D721Med (cell line): ENCODE results near the gene PTPRG.

Source experiments
- DNase-seq: peaks from one replicate; pipeline ENCODE4 v3.0.0; 2011; ENCODE audit warnings: low spot score; ENCODE audit not compliant: insufficient read length
- FAIRE-seq: peaks from 2 replicates; lab custom pipeline; 2011; peaks lifted over from hg19 to GRCh38; lab: Jason Lieb, UNC
- CTCF ChIP-seq: IDR thresholded peaks from 2 replicates; pipeline ENCODE4 v1.5.1; 2012; ENCODE audit warnings: mild to moderate bottlenecking, control low read depth; ENCODE audit not compliant: insufficient read depth; ENCODE audit errors: missing control alignments

Gene PTPRG

GRCh38 chr3:61869371-61869770, 308.0 kb downstream of the PTPRG start:
- DNase-seq (no peak), FAIRE-seq (no peak)
- TF ChIP-seq CTCF = no peak

- DNase-seq (no peak), FAIRE-seq (no peak)
- TF ChIP-seq CTCF = no peak
Measured at GRCh38 chr3:61871644-61872043, 310.3 kb downstream of the PTPRG start.

- no peak for TF ChIP-seq CTCF
Measured at GRCh38 chr3:61872077-61872706, 310.8 kb downstream of the PTPRG start.

GRCh38 chr3:61875046-61875844, 313.9 kb downstream of the PTPRG start:
- DNase-seq = no peak
- FAIRE-seq = no peak
- TF ChIP-seq CTCF = no peak

More at GRCh38 chr3:61872077-61872706, 310.8 kb downstream of the PTPRG start:
- no peak for FAIRE-seq
- no peak for DNase-seq

- no peak for TF ChIP-seq CTCF
- FAIRE-seq = no peak
- no peak for DNase-seq
Measured at GRCh38 chr3:61875976-61876671, 314.8 kb downstream of the PTPRG start.

- TF ChIP-seq CTCF = no peak
- FAIRE-seq (no peak), DNase-seq (no peak)
Measured at GRCh38 chr3:61876797-61877196, 315.4 kb downstream of the PTPRG start.
